ENCODE results near the gene TACR1. TPM values are rescaled to one million over a fixed set of nuclear protein-coding genes. Genes with fewer than 3 reads are reported as not detected.

TACR1 gene
- total RNA-seq, 4 donors from 2014 or later: 0.14 to 10.1 (median 0.18) TPM

- intact Hi-C loops (cut with DNase I; ENCODE audit: low total_unique reads) (no loop called here), in situ Hi-C loops (cut with MboI; ENCODE audit: low pct_ligation_motif_present in 1 of 4, low pct_unique_long_range_greater_than_20kb in 1 of 4, low sequenced_read_pairs in 3 of 4) (no loop called here)
- DNase-seq: no peak
- 65 to 91% methylated on average over 1 of the region's 1 CpG for WGBS, 2 donors (ENCODE audit: low coverage in 1 of 2)
- no peak for TF ChIP-seq EP300 (IDR thresholded peaks at IDR 0.05; ENCODE audit: low read depth)
- TF ChIP-seq CTCF (IDR thresholded peaks at IDR 0.05): no peak
- no peak for TF ChIP-seq POLR2AphosphoS5 (IDR thresholded peaks at IDR 0.05)
- no peak for TF ChIP-seq POLR2A (IDR thresholded peaks at IDR 0.05)
- Histone ChIP-seq H3K4me1 (no peaks in the 10 kb centered on the region), H3K36me3 (no peaks in the 10 kb centered on the region), H3K27me3 (no peaks in the 10 kb centered on the region), H3K27ac (no peak overlapping the region), H3K4me3 (no peak overlapping the region), H3K9me3 (no peaks in the 10 kb centered on the region)
Measured at GRCh38 chr2:75022516-75022915, 176.8 kb downstream of the TACR1 start.

GRCh38 chr2:75021672-75022071 lies 177.6 kb downstream of the TACR1 start:
- H3K4me1 ChIP-seq: no peaks in the 10 kb centered on the region

GRCh38 chr2:75020476-75020875 lies 178.8 kb downstream of the TACR1 start:
- WGBS, 2 donors (ENCODE audit: low coverage in 1 of 2): 87 to 92% methylated on average over 7 to 11 of the region's 11 CpGs

More at GRCh38 chr2:75021672-75022071, 177.6 kb downstream of the TACR1 start:
- Histone ChIP-seq H3K27me3 (no peaks in the 10 kb centered on the region), H3K9me3 (no peaks in the 10 kb centered on the region), H3K27ac (no peak overlapping the region), H3K4me3 (no peak overlapping the region), H3K36me3 (no peaks in the 10 kb centered on the region)
- no peak for TF ChIP-seq EP300 (IDR thresholded peaks at IDR 0.05; ENCODE audit: low read depth)
- no peak for TF ChIP-seq POLR2AphosphoS5 (IDR thresholded peaks at IDR 0.05)
- no peak for TF ChIP-seq CTCF (IDR thresholded peaks at IDR 0.05)
- no peak for TF ChIP-seq POLR2A (IDR thresholded peaks at IDR 0.05)
- in situ Hi-C loops (cut with MboI; ENCODE audit: low pct_ligation_motif_present in 1 of 4, low pct_unique_long_range_greater_than_20kb in 1 of 4, low sequenced_read_pairs in 3 of 4) (no loop called here), intact Hi-C loops (cut with DNase I; ENCODE audit: low total_unique reads) (no loop called here)
- 81 to 88% methylated on average over 1 of the region's 1 CpG for WGBS, 2 donors (ENCODE audit: low coverage in 1 of 2)
- no peak for DNase-seq

GRCh38 chr2:75019790-75020189 lies 179.5 kb downstream of the TACR1 start:
- no peak for DNase-seq
- Histone ChIP-seq H3K36me3 (no peaks in the 10 kb centered on the region), H3K27me3 (no peaks in the 10 kb centered on the region), H3K9me3 (no peaks in the 10 kb centered on the region), H3K4me1 (no peaks in the 10 kb centered on the region), H3K4me3 (no peak overlapping the region), H3K27ac (no peak overlapping the region)
- in situ Hi-C loops (cut with MboI; ENCODE audit: low pct_ligation_motif_present in 1 of 4, low pct_unique_long_range_greater_than_20kb in 1 of 4, low sequenced_read_pairs in 3 of 4): no loop called here
- intact Hi-C loops (cut with DNase I; ENCODE audit: low total_unique reads): no loop called here
- no peak for TF ChIP-seq EP300 (IDR thresholded peaks at IDR 0.05; ENCODE audit: low read depth)
- no peak for TF ChIP-seq POLR2AphosphoS5 (IDR thresholded peaks at IDR 0.05)
- TF ChIP-seq POLR2A (IDR thresholded peaks at IDR 0.05): no peak
- TF ChIP-seq CTCF (IDR thresholded peaks at IDR 0.05): no peak
- 65 to 74% methylated on average over 2 of the region's 2 CpGs for WGBS, 2 donors (ENCODE audit: low coverage in 1 of 2)

More at GRCh38 chr2:75020476-75020875, 178.8 kb downstream of the TACR1 start:
- intact Hi-C loops (cut with DNase I; ENCODE audit: low total_unique reads) (no loop called here), in situ Hi-C loops (cut with MboI; ENCODE audit: low pct_ligation_motif_present in 1 of 4, low pct_unique_long_range_greater_than_20kb in 1 of 4, low sequenced_read_pairs in 3 of 4) (no loop called here)
- H3K27ac ChIP-seq: no peak overlapping the region
- H3K9me3 ChIP-seq: no peaks in the 10 kb centered on the region
- H3K27me3 ChIP-seq: no peaks in the 10 kb centered on the region
- no peaks in the 10 kb centered on the region for H3K36me3 ChIP-seq
- H3K4me3 ChIP-seq: no peak overlapping the region
- no peak for DNase-seq
- no peaks in the 10 kb centered on the region for H3K4me1 ChIP-seq
- TF ChIP-seq POLR2AphosphoS5 (IDR thresholded peaks at IDR 0.05) (no peak), CTCF (IDR thresholded peaks at IDR 0.05) (no peak), POLR2A (IDR thresholded peaks at IDR 0.05) (no peak), EP300 (IDR thresholded peaks at IDR 0.05; ENCODE audit: low read depth) (no peak)
